Parathyroid adenoma (tissue), 2 donors: Measurements from ENCODE around the gene KCNJ3.

Experiments used
- H2AFZ ChIP-seq: fragments of 300-600 bp; sonication (generic); one replicate; pipeline ENCODE4 v1.7.0; 2017; ENCODE audit warnings: antibody characterized with exemption, mild to moderate bottlenecking
- H3K27ac ChIP-seq: fragments of 300-600 bp; sonication (generic); one replicate; pipeline ENCODE4 v1.7.0; 2017
- H3K27me3 ChIP-seq: fragments of 300-600 bp; sonication (generic); one replicate; pipeline ENCODE4 v1.7.0; 2017; ENCODE audit warnings: low read length; ENCODE audit not compliant: control insufficient read depth, insufficient read depth
- H3K36me3 ChIP-seq: fragments of 300-600 bp; sonication (generic); one replicate; pipeline ENCODE4 v1.7.0; 2017; ENCODE audit warnings: low read length; ENCODE audit not compliant: control insufficient read depth, insufficient read depth
- H3K4me1 ChIP-seq: fragments of 300-600 bp; sonication (generic); one replicate; pipeline ENCODE4 v1.7.0; 2017; ENCODE audit warnings: control low read depth
- H3K4me2 ChIP-seq: fragments of 300-600 bp; sonication (generic); one replicate; pipeline ENCODE4 v1.7.0; 2017; ENCODE audit warnings: low read length
- H3K4me3 ChIP-seq: fragments of 300-600 bp; sonication (generic); one replicate; pipeline ENCODE4 v1.7.0; 2017; ENCODE audit warnings: low read depth, low read length
- H3K79me2 ChIP-seq: fragments of 300-600 bp; sonication (generic); one replicate; pipeline ENCODE4 v1.7.0; 2017; ENCODE audit warnings: control low read depth
- H3K9ac ChIP-seq: fragments of 300-600 bp; sonication (generic); one replicate; pipeline ENCODE4 v1.7.0; 2017; ENCODE audit warnings: mild to moderate bottlenecking
- H3K9me3 ChIP-seq: fragments of 300-600 bp; sonication (generic); one replicate; pipeline ENCODE4 v1.7.0; 2017; ENCODE audit warnings: low read length; ENCODE audit not compliant: control insufficient read depth
- CTCF ChIP-seq: fragments of 300-600 bp; sonication (generic); IDR thresholded peaks from one replicate; pipeline ENCODE4 v1.7.0; 2017; ENCODE audit warnings: antibody characterized with exemption, mild to moderate bottlenecking
- donor health status: primary hyperparathyroidism.

The KCNJ3 gene

GRCh38 chr2:154710078-154710477 lies 11.6 kb downstream of the KCNJ3 start:
- Histone ChIP-seq H3K4me3 (no peak overlapping the region), H3K79me2 (no peaks in the 10 kb centered on the region), H3K4me2 (no peak overlapping the region), H3K36me3 (no peaks in the 10 kb centered on the region), H3K9me3 (no peaks in the 10 kb centered on the region), H3K27me3 (no peaks in the 10 kb centered on the region), H3K4me1 (no peaks in the 10 kb centered on the region), H2AFZ (no peak overlapping the region), H3K27ac (no peak overlapping the region), H3K9ac (no peak overlapping the region)
- no peak for TF ChIP-seq CTCF

DNA sequence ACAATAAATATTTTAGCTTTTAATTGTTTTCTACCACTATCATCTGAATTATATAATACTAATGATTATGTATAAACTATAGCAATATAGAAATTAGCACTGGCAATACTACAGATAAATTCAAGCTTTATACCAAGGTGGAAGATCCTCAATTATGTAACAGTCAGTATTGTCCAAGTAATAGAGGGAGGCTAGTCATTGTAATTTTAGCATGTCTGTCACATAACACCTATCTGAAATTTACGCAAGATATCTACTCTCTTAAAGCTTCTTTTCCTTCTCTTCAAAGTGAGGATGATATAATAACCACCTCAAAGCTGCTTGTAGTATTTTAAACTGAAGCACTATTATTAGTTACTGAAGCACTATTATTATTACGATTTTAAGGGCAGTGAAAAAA lies 12.2 kb downstream of the KCNJ3 start:
- Histone ChIP-seq H3K36me3 (no peaks in the 10 kb centered on the region), H3K4me2 (no peak overlapping the region), H2AFZ (no peak overlapping the region), H3K27me3 (no peaks in the 10 kb centered on the region), H3K4me3 (no peak overlapping the region), H3K27ac (no peak overlapping the region), H3K9me3 (no peaks in the 10 kb centered on the region), H3K9ac (no peak overlapping the region), H3K79me2 (no peaks in the 10 kb centered on the region), H3K4me1 (no peaks in the 10 kb centered on the region)
- TF ChIP-seq CTCF = no peak

- no peak overlapping the region for H3K4me2 ChIP-seq
- no peaks in the 10 kb centered on the region for H3K4me1 ChIP-seq
- H3K27ac ChIP-seq = no peak overlapping the region
- H2AFZ ChIP-seq = no peak overlapping the region
- H3K36me3 ChIP-seq = no peaks in the 10 kb centered on the region
- no peaks in the 10 kb centered on the region for H3K27me3 ChIP-seq
- TF ChIP-seq CTCF = no peak
- no peak overlapping the region for H3K4me3 ChIP-seq
- H3K9ac ChIP-seq = no peak overlapping the region
- H3K9me3 ChIP-seq = no peaks in the 10 kb centered on the region
- H3K79me2 ChIP-seq = no peaks in the 10 kb centered on the region
Measured at GRCh38 chr2:154713675-154714074, 15.2 kb downstream of the KCNJ3 start.

DNA sequence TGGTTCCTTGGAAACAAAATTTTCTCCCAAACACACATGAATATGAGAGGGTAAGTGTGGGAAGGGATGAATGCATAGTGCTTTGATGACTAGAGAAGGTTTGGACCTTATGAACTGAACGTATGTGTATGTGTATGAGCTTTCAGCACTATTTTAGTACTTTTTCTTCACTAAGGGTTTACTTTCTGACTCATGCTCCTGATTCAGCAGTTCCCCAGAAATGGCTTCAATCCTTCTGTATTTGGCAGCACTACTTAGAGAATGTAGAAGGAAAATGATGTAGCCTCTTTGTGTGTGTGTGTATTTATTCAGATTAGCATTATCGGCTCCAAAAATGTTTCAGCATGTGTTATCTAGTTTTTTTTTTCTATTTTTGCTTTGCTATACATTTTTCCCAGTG lies 22.2 kb downstream of the KCNJ3 start:
- no peaks in the 10 kb centered on the region for H3K4me1 ChIP-seq
- no peaks in the 10 kb centered on the region for H3K79me2 ChIP-seq
- no peaks in the 10 kb centered on the region for H3K36me3 ChIP-seq
- no peak overlapping the region for H3K4me3 ChIP-seq
- no peaks in the 10 kb centered on the region for H3K27me3 ChIP-seq
- H3K9ac ChIP-seq = no peak overlapping the region
- H3K4me2 ChIP-seq = no peak overlapping the region
- no peak for TF ChIP-seq CTCF
- no peaks in the 10 kb centered on the region for H3K9me3 ChIP-seq
- H2AFZ ChIP-seq = no peak overlapping the region
- no peak overlapping the region for H3K27ac ChIP-seq

DNA sequence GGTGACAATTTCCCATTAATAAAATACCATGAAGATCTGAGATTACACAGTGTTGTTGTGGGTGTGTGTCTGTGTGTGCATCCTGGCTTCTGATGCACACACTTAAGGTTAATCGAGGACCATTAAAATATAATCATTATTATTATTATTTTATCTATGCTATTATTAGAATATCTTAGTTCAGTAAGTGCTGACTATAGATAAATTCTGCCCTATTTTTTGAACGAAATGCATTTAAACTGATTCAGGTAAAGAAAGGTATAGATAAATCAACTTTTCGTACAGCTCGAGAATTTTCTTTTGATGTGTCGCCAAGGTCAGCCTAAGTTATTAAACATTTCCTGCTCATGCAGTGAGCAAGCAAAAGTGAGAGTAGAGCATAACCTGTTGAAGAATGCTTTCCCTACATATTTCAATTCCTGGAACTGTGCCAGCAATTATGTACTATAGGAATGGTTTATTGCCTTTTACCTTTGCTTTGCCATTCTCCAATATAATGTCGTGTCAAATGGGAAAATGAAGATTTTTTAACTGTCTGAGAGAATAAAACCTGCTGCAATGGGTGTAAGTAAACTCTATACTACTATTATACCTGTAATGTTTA lies 25.8 kb downstream of the KCNJ3 start:
- no peaks in the 10 kb centered on the region for H3K9me3 ChIP-seq
- no peak overlapping the region for H3K4me3 ChIP-seq
- TF ChIP-seq CTCF = no peak
- H3K36me3 ChIP-seq = no peaks in the 10 kb centered on the region
- no peaks in the 10 kb centered on the region for H3K27me3 ChIP-seq
- H3K79me2 ChIP-seq = no peaks in the 10 kb centered on the region
- no peak overlapping the region for H3K27ac ChIP-seq
- H3K9ac ChIP-seq = no peak overlapping the region
- H3K4me1 ChIP-seq = no peaks in the 10 kb centered on the region
- H2AFZ ChIP-seq = no peak overlapping the region
- no peak overlapping the region for H3K4me2 ChIP-seq
